Stimulated activated CD4-positive, alpha-beta T cell treated with anti-CD3 and anti-CD28 coated beads, Interleukin-1b, Interleukin-23, amount 100 ng/mL, for 4 hours (primary cell): ENCODE measurements around the gene MTHFD1L.

ENCODE experiments used
- DNase-seq, 2 donors: peaks; one replicate each; pipeline ENCODE4 v3.0.0-alpha.2; 2020; ENCODE audit warnings: low read depth in 2 of 2

Gene MTHFD1L

DNA sequence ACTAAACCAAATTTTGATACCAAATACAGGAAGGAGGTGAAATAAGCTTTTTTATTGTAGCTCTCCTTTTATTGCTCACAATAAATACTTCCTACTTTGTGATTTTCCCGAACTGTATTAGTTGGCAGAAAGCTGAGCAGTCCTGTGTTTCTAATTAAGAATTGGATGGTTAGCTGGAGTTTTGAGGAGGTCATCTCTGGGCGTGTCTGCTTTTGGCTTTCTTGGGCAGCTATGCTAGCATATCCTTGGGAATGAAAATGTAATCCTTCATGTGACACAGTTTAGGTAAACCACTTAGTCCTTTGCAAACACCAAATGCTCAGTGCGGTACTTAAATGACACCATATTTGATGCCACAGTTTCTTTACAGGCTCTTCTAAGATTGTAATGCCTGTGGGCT, 67.5 kb downstream of the MTHFD1L start:
- DNase-seq = no peak

DNA sequence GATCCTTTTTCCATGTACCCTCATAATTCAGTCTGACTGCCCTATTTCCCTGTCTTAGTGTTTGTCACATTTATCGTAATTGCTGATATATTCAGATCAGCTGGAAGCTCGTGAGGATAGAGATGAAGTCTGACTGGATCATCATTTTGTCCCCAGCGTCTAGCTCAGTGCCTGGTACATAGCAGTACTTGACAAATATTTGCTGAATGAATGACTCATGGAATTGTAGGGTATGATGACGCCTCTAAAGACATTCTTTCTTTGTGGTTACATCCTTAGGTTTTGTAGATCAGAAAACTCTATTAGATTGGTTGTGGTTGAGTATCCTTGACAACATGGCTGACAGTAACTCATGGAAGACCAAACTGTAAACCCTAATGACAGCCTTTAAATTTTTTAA, 68.9 kb downstream of the MTHFD1L start:
- no peak for DNase-seq

DNA sequence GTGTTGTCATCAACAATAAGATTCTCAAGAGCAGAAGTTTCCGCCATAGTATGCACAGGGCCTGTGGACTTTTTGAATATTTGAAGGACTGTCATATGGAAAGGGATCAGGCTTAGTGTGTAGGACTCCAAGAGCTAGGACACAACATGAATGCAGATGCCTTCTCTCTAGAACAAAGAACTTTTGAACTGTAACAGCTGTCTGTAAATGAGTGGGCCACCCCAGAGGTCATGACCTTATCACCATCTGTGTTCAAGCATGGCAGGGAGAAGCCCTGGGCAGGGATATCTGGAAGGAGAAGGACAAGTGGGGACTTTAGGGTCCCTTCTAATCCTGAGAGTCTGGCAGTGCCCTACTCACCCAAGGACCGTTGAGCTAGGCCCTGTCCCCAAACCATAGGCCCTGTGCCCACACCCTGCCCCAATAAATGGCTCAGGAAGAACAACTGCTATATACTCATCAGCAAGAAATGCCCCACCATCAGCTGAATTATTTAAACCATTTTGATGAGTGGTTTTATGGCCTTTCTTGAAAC, 70.6 kb downstream of the MTHFD1L start:
- DNase-seq = no peak

DNA sequence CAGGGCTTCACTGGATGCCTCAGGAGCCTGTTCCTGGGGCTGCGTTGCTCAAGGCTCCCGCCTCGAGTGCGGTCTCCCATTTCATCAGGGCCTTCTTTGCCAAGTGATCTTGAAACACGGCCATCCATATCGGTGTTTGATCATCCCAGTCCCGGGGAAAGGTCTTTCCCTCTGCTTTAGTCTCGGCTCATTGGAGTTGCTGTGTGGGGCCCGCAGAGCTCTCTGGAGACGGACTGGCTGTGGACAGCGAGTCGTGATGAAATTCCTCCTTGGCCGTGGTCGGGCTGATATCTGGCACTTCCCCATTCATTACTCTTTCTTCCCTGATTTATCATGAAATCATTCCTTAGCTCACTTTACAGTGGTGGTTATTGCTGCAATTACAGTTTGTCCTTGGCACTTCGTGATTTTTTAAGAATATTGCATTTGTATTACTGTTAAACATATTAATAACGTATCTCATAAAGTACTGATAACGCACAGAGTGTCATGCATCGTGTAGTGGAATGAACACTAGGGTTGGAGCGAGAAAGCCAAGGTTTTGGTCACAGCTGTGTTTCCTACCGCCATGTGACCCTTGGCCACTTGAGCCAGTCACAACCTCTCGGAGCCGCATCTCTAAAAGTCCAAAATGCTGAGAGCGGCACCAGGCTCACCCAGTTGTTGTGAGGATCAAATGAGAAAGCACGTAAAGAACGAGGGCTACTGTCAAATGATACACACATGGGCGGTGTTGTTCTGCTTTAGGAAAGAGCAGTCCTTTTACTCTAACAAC, 71.8 kb downstream of the MTHFD1L start:
- no peak for DNase-seq

DNA sequence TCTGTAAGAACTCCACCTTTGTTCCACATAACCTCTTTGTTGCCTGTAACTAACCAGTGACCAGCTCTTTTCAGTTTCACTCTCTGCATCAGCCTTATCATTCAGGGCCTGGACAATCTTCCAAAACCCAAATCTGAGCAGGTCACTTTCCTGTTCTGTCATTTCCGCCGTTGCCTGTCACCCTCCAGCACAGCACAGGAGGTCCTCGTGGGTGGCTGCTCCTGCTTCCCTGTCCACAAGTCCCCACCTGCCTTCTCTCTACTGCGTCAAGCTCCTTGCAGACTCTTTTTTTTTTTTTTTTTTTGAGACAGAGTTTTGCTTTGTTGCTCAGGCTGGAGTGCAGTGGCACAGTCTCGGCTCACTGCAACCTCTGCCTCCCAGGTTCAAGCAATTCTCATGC, 73.9 kb downstream of the MTHFD1L start:
- DNase-seq = no peak

DNA sequence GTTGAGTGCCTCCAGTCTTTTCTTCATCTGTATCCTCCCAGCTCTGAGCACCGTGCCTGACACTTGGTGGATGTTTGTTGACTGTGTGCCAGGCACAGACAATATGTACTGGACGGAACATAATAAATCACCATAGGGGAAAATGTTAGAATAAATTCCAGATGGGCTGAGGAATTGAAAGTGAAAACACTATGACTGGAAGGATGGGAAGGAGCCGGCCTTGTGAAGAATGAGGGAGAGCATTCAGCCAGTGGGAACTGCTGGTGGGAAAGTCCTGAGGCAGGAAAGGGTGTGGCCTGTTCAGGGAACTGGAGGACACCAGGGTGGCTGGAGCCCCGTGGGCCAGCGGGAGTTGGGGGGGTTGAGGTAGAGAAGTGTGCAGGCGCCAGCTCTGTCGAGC, 75.4 kb downstream of the MTHFD1L start:
- no peak for DNase-seq

DNA sequence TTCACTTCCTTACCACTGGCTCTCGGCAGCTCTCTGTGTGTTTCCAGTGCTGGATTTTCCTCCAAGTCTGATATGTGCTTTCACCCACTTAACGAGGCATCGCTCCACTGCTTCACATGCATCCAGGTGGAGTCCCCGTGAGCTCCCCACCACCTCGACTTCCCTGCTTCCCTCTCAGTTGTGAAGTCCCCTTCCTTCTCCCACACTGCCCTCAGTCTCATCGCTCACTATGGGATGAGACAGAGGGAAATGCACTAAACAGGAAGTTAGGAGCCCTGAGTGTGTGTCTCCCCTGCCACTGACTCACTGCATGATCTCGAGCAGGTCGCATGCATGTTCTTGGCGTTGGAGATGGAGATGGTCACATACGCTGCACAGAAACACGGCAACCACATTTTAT, 84.0 kb downstream of the MTHFD1L start:
- no peak for DNase-seq

DNA sequence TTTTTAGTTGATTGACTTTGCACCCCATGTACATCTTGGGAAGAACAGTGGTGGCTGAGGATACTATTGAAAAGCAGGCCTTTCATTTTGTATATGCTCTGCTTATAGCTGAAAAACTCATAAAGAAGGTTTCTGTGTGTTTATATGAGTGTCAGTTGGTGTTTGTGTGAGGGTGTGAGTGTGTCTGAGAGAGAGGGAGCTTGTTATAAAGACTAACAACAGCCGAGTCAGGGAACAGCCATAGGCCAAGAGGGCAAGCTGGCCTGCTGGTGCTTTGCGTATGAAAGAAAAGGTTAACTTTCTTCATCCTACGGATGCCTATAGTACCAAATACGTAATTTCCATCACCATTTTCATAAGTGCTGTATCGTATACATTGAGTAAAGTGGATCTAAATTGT, 88.3 kb downstream of the MTHFD1L start:
- DNase-seq = no peak

DNA sequence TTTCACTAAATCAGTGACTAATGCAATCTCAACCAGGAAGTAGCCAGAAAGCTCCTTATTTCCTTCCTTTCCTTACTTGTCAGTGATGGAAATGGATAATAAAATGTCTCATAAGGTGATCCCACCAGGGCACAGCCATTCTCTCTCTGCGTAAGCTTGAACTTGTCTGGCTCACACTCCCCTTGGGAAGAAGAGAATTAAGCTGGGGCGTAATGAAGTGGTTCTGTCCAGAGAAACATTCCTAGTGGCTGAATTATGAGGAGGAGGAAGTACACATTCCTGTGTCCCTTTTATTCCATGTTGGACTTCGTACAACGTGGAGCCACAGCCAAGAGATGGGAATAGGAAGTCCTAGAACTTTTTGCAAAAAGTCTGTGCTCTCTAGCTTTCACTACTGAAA, 93.7 kb downstream of the MTHFD1L start:
- no peak for DNase-seq

DNA sequence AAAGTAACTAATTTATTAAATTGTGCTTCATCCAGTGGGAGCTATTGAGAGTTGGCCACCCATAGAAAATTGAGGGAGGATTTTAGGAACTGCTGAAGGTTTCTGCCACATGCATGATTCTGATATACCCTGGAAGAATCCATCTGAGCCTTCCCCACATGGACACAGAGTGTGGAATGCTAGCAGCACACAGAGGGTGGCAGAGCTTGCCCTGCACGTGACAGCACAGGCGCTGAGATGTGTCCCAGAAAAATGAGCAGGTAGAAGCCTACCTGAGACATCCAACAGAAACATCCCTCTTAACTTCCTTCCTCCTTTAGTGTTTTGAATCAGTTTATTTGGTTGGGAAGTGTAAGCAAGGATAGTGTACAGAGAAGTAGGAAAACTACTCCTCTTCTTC, 96.9 kb downstream of the MTHFD1L start:
- no peak for DNase-seq

DNA sequence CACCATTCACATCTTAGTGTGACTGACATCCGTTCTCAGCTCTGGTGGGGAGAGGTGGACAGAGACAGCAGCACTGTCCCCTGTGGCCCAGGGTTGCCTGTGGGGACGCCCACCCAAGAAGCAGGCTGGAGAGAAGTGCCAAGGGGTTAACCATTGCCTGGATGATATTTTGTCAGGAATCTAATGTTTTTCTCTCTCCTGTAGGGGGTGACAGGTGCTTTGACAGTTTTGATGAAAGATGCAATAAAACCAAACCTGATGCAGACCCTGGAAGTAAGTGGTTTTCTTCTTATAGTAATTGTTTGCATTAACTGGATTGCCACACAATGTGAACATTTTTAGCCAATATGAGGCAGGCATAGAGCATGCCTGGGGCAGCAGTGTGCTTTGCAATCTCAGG, 99.3 kb downstream of the MTHFD1L start:
- no peak for DNase-seq

DNA sequence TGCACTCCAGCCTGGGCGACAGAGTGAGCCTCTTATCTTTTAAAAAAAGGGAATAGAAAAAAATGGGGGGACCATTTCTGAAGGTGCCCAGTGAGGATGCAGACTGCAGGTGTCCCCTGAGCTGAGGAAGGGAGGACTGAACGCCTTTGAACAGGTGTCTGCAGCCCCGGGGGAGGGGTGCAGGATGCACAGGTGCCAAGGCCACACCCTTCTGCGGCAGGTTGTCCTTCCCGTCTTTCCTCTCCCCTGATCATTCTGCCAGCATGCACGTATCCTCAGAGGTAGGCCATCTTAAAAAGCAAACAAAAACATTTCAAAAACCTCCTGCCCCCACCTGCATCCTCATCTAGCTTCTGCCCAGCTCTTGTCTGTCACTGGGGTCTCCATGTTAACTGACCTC, 101.3 kb downstream of the MTHFD1L start:
- no peak for DNase-seq

DNA sequence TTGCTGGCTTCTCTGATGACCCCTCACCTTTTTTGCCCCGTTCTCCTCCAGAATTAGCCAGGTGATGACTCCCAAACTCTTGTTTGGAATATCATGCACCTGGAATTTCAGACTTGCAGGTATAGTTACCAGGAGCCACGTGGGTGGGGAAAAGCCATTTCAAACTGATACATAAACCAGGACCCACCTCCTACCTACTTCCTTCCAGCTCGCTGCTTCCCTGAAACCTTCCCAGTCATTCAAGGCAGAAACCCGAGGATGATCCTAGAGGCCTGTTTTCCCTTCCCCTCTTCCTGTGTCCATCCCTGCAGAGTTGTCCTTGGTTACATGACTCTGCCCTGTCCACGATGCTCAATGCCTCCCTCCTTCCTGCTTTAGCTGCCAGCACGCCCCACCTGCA, 101.9 kb downstream of the MTHFD1L start:
- no peak for DNase-seq

DNA sequence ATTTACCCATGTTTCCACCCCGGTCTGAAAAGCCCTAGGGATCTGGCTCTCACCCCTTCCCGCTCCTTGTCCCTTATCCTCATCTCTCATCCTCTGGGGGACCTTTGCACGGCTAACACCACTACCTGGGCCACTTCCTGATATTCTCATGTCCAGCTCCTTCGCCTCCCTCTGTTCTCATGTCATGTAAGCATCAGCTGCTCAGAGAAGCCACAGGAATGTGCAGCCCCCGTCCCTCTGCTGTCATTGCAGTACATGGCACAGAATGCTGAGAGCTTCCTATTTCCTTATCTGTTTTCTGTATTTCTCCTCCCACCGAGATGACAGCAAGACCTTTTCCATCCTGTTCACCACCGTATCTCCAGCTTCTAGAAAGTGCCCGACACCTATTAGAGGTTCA, 102.4 kb downstream of the MTHFD1L start:
- no peak for DNase-seq

DNA sequence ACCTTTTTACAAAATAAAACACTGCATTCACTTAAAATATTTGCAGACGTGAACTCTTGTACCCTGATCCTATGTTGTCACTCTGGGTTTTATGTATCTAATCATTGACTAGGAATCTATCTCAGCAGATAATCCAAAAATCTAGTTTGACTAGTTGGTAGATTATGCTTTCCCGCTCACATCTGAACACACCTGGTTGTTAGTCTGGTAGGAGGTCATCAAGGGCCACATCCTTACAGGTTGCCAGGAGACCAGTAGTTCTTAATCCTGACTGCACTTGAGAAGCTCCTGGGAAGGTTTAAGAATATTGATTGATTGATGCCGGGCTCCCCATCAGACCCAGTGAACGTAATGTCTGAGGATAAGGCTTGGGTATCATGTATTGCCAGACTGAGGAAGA, 104.4 kb downstream of the MTHFD1L start:
- DNase-seq = no peak

DNA sequence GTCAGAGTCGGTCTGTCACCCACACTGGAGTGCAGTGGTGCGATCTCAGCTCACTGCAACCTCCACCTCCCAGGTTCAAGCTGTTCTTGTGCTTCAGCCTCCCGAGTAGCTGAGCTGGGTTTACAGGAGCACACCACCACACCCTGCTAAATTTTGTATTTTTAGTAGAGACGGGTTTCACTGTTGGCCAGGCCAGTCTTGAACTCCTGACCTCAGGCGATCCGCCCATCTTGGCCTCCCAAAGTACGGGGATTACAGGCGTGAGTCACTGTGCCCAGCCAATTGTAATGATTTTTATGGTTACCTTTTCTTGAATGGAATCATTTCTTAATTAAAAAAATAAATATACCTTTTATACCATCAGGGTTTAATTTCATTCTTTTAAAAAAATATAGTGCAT, 105.7 kb downstream of the MTHFD1L start:
- no peak for DNase-seq

DNA sequence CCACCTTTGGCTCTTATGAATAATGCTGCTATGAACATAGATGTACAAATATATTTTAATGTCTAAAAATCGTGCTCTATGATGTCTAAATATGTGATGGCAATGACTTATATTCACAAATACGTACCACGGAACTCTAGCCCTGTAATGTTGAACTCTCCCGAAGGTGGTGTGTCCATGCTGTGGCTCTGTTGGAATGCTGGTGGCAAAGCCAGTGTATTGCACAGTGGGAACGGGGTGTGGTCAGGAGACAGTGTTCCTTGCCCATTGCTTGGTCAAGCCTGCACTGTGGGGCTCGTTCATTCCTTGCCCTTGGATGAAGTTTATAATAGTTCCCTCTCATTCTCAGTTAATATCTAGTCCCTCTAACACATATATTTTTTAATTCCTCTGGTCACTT, 109.6 kb downstream of the MTHFD1L start:
- no peak for DNase-seq

DNA sequence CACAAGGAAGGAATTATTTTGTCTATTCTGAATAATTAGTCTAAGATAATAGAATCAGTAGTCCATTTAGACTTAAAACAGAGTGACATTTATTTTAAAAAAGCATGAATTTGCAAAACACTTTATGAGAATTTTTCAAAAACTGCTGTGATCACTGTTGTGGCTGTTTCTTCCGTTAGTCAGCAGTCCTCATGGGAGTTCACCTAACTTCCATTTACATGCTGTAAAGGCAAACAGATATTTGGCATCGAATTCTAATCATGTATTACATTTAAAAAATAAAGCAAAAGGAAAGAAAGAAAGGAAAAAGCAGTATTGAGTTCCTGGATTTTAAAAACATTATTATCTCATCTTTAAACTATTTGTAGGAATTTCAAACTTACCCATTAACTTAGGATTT, 111.8 kb downstream of the MTHFD1L start:
- DNase-seq = no peak

DNA sequence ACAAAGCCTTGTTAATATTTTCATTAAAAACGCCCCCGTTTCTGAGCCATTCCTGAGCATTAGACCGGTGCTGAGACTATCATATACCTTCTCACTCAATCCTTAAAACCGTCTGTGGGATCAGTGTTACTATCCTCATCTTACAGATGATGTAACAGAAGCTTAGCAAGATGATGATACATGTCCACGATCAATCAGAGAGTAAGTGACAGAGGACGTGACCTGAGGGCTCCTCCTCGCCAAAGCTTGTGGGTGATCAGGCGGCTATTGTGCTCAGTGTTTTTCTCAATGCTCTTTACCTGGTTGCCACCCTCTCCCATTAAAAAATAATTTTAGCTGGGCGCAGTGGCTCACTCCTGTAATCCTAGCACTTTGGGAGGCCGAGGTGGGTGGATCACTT, 113.1 kb downstream of the MTHFD1L start:
- DNase-seq = no peak

DNA sequence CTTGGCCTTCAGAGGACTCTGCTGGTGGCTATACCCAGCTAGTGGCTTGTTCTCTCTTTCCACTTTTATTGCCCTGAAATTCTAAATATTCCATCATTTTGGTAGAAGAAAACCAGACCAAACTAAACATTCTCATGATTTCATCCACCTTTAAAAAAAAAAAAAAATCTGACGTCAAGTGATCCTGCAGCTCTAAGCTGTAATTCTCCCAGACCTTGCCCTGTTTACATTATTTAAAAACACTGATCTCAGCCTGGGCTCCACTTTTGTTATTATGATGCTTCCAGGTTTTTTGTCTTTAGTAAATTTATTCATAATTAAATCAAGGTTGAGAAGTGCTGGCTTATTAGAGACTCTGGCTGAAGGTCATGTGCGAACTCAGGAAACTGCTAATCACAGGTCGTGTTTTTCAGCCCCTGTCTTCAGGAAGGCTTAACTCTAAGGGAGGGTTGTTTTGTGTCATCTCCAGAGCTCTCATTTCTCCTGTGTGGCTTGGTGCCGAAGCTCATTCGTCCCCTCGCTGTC, 114.4 kb downstream of the MTHFD1L start:
- DNase-seq = no peak

DNA sequence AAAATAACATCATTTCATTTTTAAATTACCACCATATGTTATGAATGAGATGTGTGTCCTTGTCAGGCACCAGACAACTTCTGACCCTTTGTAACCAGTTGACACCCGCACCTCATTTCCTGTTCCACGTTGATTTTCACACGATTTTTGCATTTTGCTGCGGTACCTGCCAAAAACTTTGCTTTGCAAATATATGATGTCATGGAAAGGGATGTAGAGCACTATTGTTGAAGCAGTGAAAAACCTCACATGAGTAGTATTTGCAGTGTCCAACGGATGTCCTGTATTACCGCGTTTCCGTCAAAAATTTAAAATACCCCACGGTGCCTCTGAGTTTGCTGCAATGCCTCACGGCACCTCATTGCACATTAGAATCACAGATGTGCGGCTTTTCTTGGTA, 115.6 kb downstream of the MTHFD1L start:
- no peak for DNase-seq

DNA sequence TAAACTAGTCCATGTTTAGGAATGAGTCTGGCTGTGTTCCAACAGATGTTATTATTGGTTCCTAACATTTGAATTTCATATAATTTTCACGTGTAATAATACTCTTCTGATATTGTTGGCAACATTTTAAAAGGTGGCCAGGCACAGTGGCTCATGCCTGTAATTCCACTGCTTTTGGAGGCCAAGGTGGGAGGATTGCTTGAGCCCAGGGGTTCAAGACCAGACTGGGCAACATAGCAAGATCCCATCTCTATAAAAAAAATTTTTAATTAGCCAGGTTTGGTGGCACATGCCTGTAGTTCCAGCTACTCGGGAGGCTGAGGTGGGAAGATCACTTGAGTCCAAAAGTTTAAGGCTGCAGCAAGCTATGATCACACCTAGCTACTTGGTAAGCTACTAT, 116.2 kb downstream of the MTHFD1L start:
- no peak for DNase-seq

DNA sequence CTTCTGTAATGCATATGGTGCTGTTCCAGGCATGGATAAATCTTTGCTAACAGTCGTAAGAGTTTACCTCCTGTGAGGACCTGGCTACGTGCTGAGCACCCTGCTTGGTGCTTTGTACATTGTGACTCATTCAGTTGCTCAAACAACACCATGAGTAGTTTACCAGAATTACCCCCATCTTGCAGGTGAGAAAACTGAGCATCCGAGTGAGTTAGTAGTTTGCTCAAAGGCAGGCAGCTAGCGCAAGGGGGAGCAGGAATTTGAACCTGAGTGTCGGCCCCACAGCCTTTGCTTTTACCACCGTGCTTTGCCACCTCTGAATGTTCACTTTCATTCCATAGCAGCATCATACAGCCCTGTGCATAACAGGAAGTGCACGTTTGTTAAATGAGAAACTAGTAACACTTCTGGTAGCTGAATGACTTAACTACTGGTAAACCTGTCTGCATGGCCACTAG, 121.9 kb downstream of the MTHFD1L start:
- no peak for DNase-seq
